ENCODE data around the gene KIR2DL3. TPM values are rescaled to one million over a fixed set of nuclear protein-coding genes. Genes with fewer than 3 reads are reported as not detected.
A peak's percentile ranks its signal among the peaks of the same experiment; 100 is the strongest.

Gene KIR2DL3
- total and polyA plus RNA-seq, 11 donors: 0.37 TPM; not detected in 10

- no peak for DNase-seq
- ATAC-seq: no peak
- H3K27ac ChIP-seq: no peak overlapping the region
- no peak overlapping the region for H3K4me3 ChIP-seq
- H3K27me3 ChIP-seq: peaks cover 0 to 7% (median 0%) of the 10 kb centered on the region in 9 donors
- intact Hi-C loops (cut with DNase I): no loop called here
- TF ChIP-seq CTCF (IDR thresholded peaks at IDR 0.05): no peak
- TF ChIP-seq POLR2A (IDR thresholded peaks at IDR 0.05): no peak
- H3K36me3 ChIP-seq: no peaks in the 10 kb centered on the region
- WGBS, 4 donors: 66 to 85% (median 76%) methylated on average over 6 of the region's 6 CpGs
- no peaks in the 10 kb centered on the region for H3K9me3 ChIP-seq
- H3K4me1 ChIP-seq: peaks cover 0 to 24% (median 0%) of the 10 kb centered on the region in 12 donors
Observed at GRCh38 chr19:54791476-54791875, 53.2 kb downstream of the KIR2DL3 start.

GRCh38 chr19:54792814-54793213 lies 54.5 kb downstream of the KIR2DL3 start:
- peak in 1 of 4 donors; percentile 22 for ATAC-seq
- H3K27ac ChIP-seq: peak overlapping the region in 5 of 12 donors; percentile 16 to 70 (median 35)

GRCh38 chr19:54795758-54796157 lies 57.4 kb downstream of the KIR2DL3 start:
- TF ChIP-seq CTCF (IDR thresholded peaks at IDR 0.05) (no peak), POLR2A (IDR thresholded peaks at IDR 0.05) (no peak)
- intact Hi-C loops (cut with DNase I): no loop called here
- H3K36me3 ChIP-seq: no peaks in the 10 kb centered on the region
- peaks cover 0 to 4% (median 0%) of the 10 kb centered on the region in 12 donors for H3K9me3 ChIP-seq
- H3K27me3 ChIP-seq: peaks cover 0 to 3% (median 0%) of the 10 kb centered on the region in 9 donors
- WGBS, 4 donors: 39 to 47% (median 40%) methylated on average over 1 of the region's 1 CpG
- no peak overlapping the region for H3K4me3 ChIP-seq
- peak in 1 of 4 donors; percentile 65 for ATAC-seq
- H3K27ac ChIP-seq: no peak overlapping the region
- peaks cover 0 to 28% (median 0%) of the 10 kb centered on the region in 12 donors for H3K4me1 ChIP-seq
- no peak for DNase-seq

More at GRCh38 chr19:54792814-54793213, 54.5 kb downstream of the KIR2DL3 start:
- H3K27me3 ChIP-seq: no peaks in the 10 kb centered on the region
- intact Hi-C loops (cut with DNase I): no loop called here
- 31 to 47% (median 36%) methylated on average over 8 of the region's 8 CpGs for WGBS, 4 donors
- TF ChIP-seq CTCF (IDR thresholded peaks at IDR 0.05): no peak
- TF ChIP-seq POLR2A (IDR thresholded peaks at IDR 0.05): no peak
- peak overlapping the region in 11 of 12 donors; percentile 7 to 53 (median 36) for H3K4me3 ChIP-seq
- DNase-seq: no peak
- no peaks in the 10 kb centered on the region for H3K9me3 ChIP-seq
- H3K4me1 ChIP-seq: peaks cover 0 to 28% (median 0%) of the 10 kb centered on the region in 12 donors
- no peaks in the 10 kb centered on the region for H3K36me3 ChIP-seq

Other genes starting within 250 kb of the KIR2DL3 start
- gene LAIR2, start 235.7 kb upstream of the KIR2DL3 start, total RNA-seq: 1 to 10 TPM in 1 of 9 donors, not detected in 8; 2.4 TPM
- gene LAIR2, start 235.7 kb upstream of the KIR2DL3 start, polyA plus RNA-seq: not detected
- 1 to 10 TPM in 4 of 9 donors, under 1 TPM in 5; 0.31 to 8.9 (median 0.94) TPM for gene LILRA2, start 164.7 kb upstream of the KIR2DL3 start, total RNA-seq
- under 1 TPM; 0.42 to 0.71 TPM for gene LILRA2, start 164.7 kb upstream of the KIR2DL3 start, polyA plus RNA-seq
- 1 to 10 TPM in 2 of 9 donors, under 1 TPM in 7; 0.16 to 7.0 (median 0.52) TPM for gene LILRA1, start 144.9 kb upstream of the KIR2DL3 start, total RNA-seq
- gene LILRA1, start 144.9 kb upstream of the KIR2DL3 start, polyA plus RNA-seq: under 1 TPM; 0.11 to 0.28 TPM
- gene LILRB1, start 108.0 kb upstream of the KIR2DL3 start, total RNA-seq: 10 to 100 TPM in 2 of 9 donors, 1 to 10 TPM in 4, under 1 TPM in 3; 0.16 to 35.6 (median 1.5) TPM
- 1 to 10 TPM in 1 of 2 donors, under 1 TPM in 1; 0.65 to 1.0 TPM for gene LILRB1, start 108.0 kb upstream of the KIR2DL3 start, polyA plus RNA-seq
- 10 to 100 TPM in 2 of 9 donors, 1 to 10 TPM in 6, under 1 TPM in 1; 0.97 to 40.9 (median 2.6) TPM for gene LILRB4, start 75.5 kb upstream of the KIR2DL3 start, total RNA-seq
- gene LILRB4, start 75.5 kb upstream of the KIR2DL3 start, polyA plus RNA-seq: 1 to 10 TPM in 1 of 2 donors, under 1 TPM in 1; 0.69 to 1.8 TPM
- gene KIR3DL3, start 14.1 kb upstream of the KIR2DL3 start, total RNA-seq: not detected
- gene KIR3DL3, start 14.1 kb upstream of the KIR2DL3 start, polyA plus RNA-seq: not detected
- under 1 TPM in 1 of 9 donors, not detected in 8; 0.19 TPM for gene KIR2DL1, start 31.3 kb downstream of the KIR2DL3 start, total RNA-seq
- not detected for gene KIR2DL1, start 31.3 kb downstream of the KIR2DL3 start, polyA plus RNA-seq
- under 1 TPM in 1 of 9 donors, not detected in 8; 0.64 TPM for gene KIR2DL4, start 65.1 kb downstream of the KIR2DL3 start, total RNA-seq
- under 1 TPM in 1 of 2 donors, not detected in 1; 0.10 TPM for gene KIR2DL4, start 65.1 kb downstream of the KIR2DL3 start, polyA plus RNA-seq
- gene KIR3DL1, start 78.0 kb downstream of the KIR2DL3 start, total RNA-seq: under 1 TPM in 3 of 9 donors, not detected in 6; 0.16 to 0.83 (median 0.19) TPM
- gene KIR3DL1, start 78.0 kb downstream of the KIR2DL3 start, polyA plus RNA-seq: not detected
- under 1 TPM in 1 of 9 donors, not detected in 8; 0.33 TPM for gene KIR2DS4, start 94.2 kb downstream of the KIR2DL3 start, total RNA-seq
- gene KIR2DS4, start 94.2 kb downstream of the KIR2DL3 start, polyA plus RNA-seq: not detected
- gene KIR3DL2, start 111.9 kb downstream of the KIR2DL3 start, total RNA-seq: 1 to 10 TPM in 1 of 9 donors, not detected in 8; 1.1 TPM
- under 1 TPM in 1 of 2 donors, not detected in 1; 0.04 TPM for gene KIR3DL2, start 111.9 kb downstream of the KIR2DL3 start, polyA plus RNA-seq
- 1 to 10 TPM in 2 of 9 donors, under 1 TPM in 5, not detected in 2; 0.26 to 3.9 (median 0.62) TPM for gene FCAR, start 135.7 kb downstream of the KIR2DL3 start, total RNA-seq
- under 1 TPM; 0.15 to 0.36 TPM for gene FCAR, start 135.7 kb downstream of the KIR2DL3 start, polyA plus RNA-seq
- gene NCR1, start 167.6 kb downstream of the KIR2DL3 start, total RNA-seq: 1 to 10 TPM in 1 of 9 donors, under 1 TPM in 1, not detected in 7; 0.33 to 1.2 TPM
- not detected for gene NCR1, start 167.6 kb downstream of the KIR2DL3 start, polyA plus RNA-seq
- gene NLRP7, start 209.0 kb downstream of the KIR2DL3 start, total RNA-seq: not detected
- not detected for gene NLRP7, start 209.0 kb downstream of the KIR2DL3 start, polyA plus RNA-seq
- gene NLRP2, start 227.9 kb downstream of the KIR2DL3 start, total RNA-seq: 1 to 10 TPM in 1 of 9 donors, under 1 TPM in 4, not detected in 4; 0.12 to 5.5 (median 0.79) TPM
- gene NLRP2, start 227.9 kb downstream of the KIR2DL3 start, polyA plus RNA-seq: under 1 TPM in 1 of 2 donors, not detected in 1; 0.07 TPM